Chondrocyte (in vitro differentiated cells): ENCODE measurements around the gene LRRC4C. TPM values are rescaled to one million over a fixed set of nuclear protein-coding genes. Genes with fewer than 3 reads are reported as not detected.

Experiments used
- DNase-seq: peaks from one replicate; pipeline ENCODE4 v3.0.0; 2021; ENCODE audit warnings: mixed read lengths, low spot score
- H3K27ac Mint-ChIP-seq: one replicate; pipeline ENCODE4 v1.8.0; 2021; ENCODE audit warnings: mild to moderate bottlenecking, moderate library complexity, mixed read lengths; ENCODE audit not compliant: unreplicated experiment
- H3K27me3 Mint-ChIP-seq: 2 replicates; pipeline ENCODE4 v1.8.0; 2021; ENCODE audit warnings: low read depth, mixed read lengths
- H3K36me3 Mint-ChIP-seq: 2 replicates; pipeline ENCODE4 v1.8.0; 2021; ENCODE audit warnings: low read depth, mixed read lengths
- H3K4me1 Mint-ChIP-seq: 2 replicates; pipeline ENCODE4 v1.8.0; 2021; ENCODE audit warnings: low read depth, mild to moderate bottlenecking, mixed read lengths
- H3K4me3 Mint-ChIP-seq: one replicate; pipeline ENCODE4 v1.8.0; 2021; ENCODE audit warnings: mild to moderate bottlenecking, moderate library complexity, mixed read lengths; ENCODE audit not compliant: unreplicated experiment
- H3K9me3 Mint-ChIP-seq: 2 replicates; pipeline ENCODE4 v1.8.0; 2021; ENCODE audit warnings: low read depth, mixed read lengths
- CTCF ChIP-seq: fragments of 200-600 bp; sonication (generic); IDR thresholded peaks from 2 replicates; pipeline ENCODE4 v1.5.0; 2021; ENCODE audit warnings: antibody characterized with exemption, mild to moderate bottlenecking, moderate library complexity
- total RNA-seq: library from RNA; stranded (reverse); gene quantifications from 3 replicates; pipeline ENCODE4 v1.2.1, GENCODE V29; 2021

Gene LRRC4C
- total RNA-seq, 1 donor from 2014 or later: 0.72 TPM

GRCh38 chr11:41494716-41495115, 35.3 kb upstream of the LRRC4C start:
- Mint-ChIP-seq H3K4me1 (no peaks in the 10 kb centered on the region), H3K27me3 (peaks cover 7% of the 10 kb centered on the region), H3K36me3 (no peaks in the 10 kb centered on the region), H3K4me3 (no peak overlapping the region), H3K9me3 (no peaks in the 10 kb centered on the region), H3K27ac (no peak overlapping the region)
- DNase-seq: no peak
- no peak for TF ChIP-seq CTCF

- Mint-ChIP-seq H3K36me3 (no peaks in the 10 kb centered on the region), H3K4me1 (no peaks in the 10 kb centered on the region), H3K27me3 (no peaks in the 10 kb centered on the region), H3K27ac (no peak overlapping the region), H3K4me3 (no peak overlapping the region), H3K9me3 (no peaks in the 10 kb centered on the region)
- no peak for TF ChIP-seq CTCF
- DNase-seq: no peak
Measured at GRCh38 chr11:41486424-41486823, 27.0 kb upstream of the LRRC4C start.

GRCh38 chr11:41483956-41484355, 24.5 kb upstream of the LRRC4C start:
- Mint-ChIP-seq H3K27ac (no peak overlapping the region), H3K9me3 (peaks cover 5% of the 10 kb centered on the region), H3K36me3 (no peaks in the 10 kb centered on the region), H3K4me1 (no peaks in the 10 kb centered on the region), H3K27me3 (no peaks in the 10 kb centered on the region), H3K4me3 (no peak overlapping the region)
- TF ChIP-seq CTCF: no peak
- no peak for DNase-seq

GRCh38 chr11:41479179-41479578, 19.7 kb upstream of the LRRC4C start:
- H3K27me3 Mint-ChIP-seq: no peaks in the 10 kb centered on the region
- no peak for DNase-seq
- H3K4me3 Mint-ChIP-seq: no peak overlapping the region
- H3K9me3 Mint-ChIP-seq: peaks cover 11% of the 10 kb centered on the region
- no peak for TF ChIP-seq CTCF
- no peak overlapping the region for H3K27ac Mint-ChIP-seq
- no peaks in the 10 kb centered on the region for H3K36me3 Mint-ChIP-seq
- no peaks in the 10 kb centered on the region for H3K4me1 Mint-ChIP-seq

- H3K27ac Mint-ChIP-seq: no peak overlapping the region
- H3K4me1 Mint-ChIP-seq: no peaks in the 10 kb centered on the region
- H3K9me3 Mint-ChIP-seq: peaks cover 3% of the 10 kb centered on the region
- no peaks in the 10 kb centered on the region for H3K36me3 Mint-ChIP-seq
- DNase-seq: no peak
- peak; percentile 84 for TF ChIP-seq CTCF
- no peak overlapping the region for H3K4me3 Mint-ChIP-seq
- H3K27me3 Mint-ChIP-seq: peaks cover 8% of the 10 kb centered on the region
Measured at GRCh38 chr11:41461057-41461681, 1.7 kb upstream of the LRRC4C start.
